ENCODE data around the gene ASCL4.
A peak's percentile ranks its signal among the peaks of the same experiment; 100 is the strongest.

ASCL4 gene

GRCh38 chr12:107762874-107763273 lies 11.6 kb upstream of the ASCL4 start:
- no peak for TF ChIP-seq ZFX (IDR thresholded peaks at IDR 0.05)
- TF ChIP-seq, protein P1, sequence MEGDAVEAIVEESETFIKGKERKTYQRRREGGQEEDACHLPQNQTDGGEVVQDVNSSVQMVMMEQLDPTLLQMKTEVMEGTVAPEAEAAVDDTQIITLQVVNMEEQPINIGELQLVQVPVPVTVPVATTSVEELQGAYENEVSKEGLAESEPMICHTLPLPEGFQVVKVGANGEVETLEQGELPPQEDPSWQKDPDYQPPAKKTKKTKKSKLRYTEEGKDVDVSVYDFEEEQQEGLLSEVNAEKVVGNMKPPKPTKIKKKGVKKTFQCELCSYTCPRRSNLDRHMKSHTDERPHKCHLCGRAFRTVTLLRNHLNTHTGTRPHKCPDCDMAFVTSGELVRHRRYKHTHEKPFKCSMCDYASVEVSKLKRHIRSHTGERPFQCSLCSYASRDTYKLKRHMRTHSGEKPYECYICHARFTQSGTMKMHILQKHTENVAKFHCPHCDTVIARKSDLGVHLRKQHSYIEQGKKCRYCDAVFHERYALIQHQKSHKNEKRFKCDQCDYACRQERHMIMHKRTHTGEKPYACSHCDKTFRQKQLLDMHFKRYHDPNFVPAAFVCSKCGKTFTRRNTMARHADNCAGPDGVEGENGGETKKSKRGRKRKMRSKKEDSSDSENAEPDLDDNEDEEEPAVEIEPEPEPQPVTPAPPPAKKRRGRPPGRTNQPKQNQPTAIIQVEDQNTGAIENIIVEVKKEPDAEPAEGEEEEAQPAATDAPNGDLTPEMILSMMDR (conservative IDR thresholded peaks at IDR 0.05) = no peak
- no peak overlapping the region for H3K27ac ChIP-seq

DNA sequence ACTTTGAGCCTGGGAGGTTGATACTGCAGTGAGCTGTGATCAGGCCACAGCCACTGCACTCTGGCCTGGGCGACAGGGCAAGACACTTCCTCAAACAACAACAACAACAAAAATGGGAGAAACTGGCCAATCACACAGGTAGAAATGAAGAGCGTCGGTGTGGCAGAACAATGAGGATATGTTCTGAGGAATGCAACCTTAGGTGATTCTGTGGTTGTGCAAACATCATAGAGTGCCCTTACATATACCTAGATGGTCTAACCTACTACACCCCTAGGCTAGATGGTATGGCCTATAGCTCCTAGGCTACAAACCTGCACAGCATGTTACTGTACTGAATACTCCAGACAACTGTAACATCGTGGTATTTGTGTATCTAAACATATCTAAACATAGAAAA lies 9.9 kb upstream of the ASCL4 start:
- TF ChIP-seq, protein P1 (conservative IDR thresholded peaks at IDR 0.05) = no peak
- no peak for TF ChIP-seq ZFX (IDR thresholded peaks at IDR 0.05)
- H3K27ac ChIP-seq = peak overlapping the region; percentile 73

GRCh38 chr12:107765316-107765715 lies 9.2 kb upstream of the ASCL4 start:
- no peak overlapping the region for H3K27ac ChIP-seq
- TF ChIP-seq, protein P1 (conservative IDR thresholded peaks at IDR 0.05) = no peak
- TF ChIP-seq ZFX (IDR thresholded peaks at IDR 0.05) = no peak

GRCh38 chr12:107767466-107767865 lies 7.0 kb upstream of the ASCL4 start:
- no peak for TF ChIP-seq ZFX (IDR thresholded peaks at IDR 0.05)
- TF ChIP-seq, protein P1 (conservative IDR thresholded peaks at IDR 0.05) = no peak

GRCh38 chr12:107775093-107775721 lies 703 bp downstream of the ASCL4 start:
- TF ChIP-seq, protein P1 (conservative IDR thresholded peaks at IDR 0.05) = no peak
- no peak for TF ChIP-seq ZFX (IDR thresholded peaks at IDR 0.05)
- no peak overlapping the region for H3K27ac ChIP-seq

More at GRCh38 chr12:107767466-107767865, 7.0 kb upstream of the ASCL4 start:
- H3K27ac ChIP-seq = no peak overlapping the region

DNA sequence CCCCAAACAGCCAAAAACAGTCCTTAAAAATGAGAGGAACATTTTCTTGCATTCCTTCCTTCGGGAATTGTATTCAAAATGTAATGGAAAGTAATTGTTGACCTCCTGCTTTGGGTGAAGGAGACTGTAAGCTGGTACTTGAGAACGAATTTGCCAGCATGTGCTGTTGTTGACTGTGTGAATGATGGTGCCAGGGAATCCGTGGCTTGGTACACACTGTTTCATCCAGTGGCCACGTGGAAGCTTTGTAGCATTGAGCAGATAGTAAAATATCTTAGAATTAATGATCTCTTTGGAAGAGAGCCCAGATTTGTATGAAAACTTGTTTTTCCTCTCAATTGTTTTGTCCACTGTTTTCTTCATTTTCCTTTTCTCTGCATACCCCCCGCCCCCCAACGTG lies 1.7 kb downstream of the ASCL4 start:
- no peak overlapping the region for H3K27ac ChIP-seq

DNA sequence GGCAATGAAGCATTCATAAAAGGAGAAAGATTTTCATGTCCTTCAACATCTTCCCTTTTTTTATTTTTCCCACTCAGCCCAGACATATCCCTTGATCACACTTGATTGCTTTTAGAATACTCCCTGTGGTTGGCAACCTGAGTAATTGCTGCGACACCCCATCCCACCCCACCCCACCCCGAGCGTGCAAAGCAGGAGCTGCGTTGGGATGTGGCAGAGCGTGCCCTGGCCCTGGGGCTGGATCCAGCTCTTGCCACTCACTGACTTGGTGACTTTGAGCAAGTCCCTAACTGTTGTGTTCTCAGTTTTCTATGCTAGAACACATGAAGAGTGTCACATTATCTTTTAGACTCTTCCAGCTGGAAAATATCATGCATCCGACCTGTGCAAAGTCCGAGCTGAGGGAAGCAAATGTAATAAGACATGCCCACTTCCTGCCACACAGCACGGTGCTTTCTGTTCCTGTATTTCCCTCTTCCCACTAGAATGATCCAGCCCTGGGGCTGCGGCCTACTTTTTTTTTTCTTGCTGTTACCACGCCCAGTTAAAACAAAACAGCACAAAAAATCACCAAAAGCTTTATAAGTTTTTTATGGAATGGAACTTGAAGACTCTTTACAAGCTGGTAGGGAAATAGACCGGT lies 4.0 kb downstream of the ASCL4 start:
- no peak for TF ChIP-seq ZFX (IDR thresholded peaks at IDR 0.05)
- TF ChIP-seq, protein P1 (conservative IDR thresholded peaks at IDR 0.05) = no peak
- no peak overlapping the region for H3K27ac ChIP-seq

More for the DNA sequence above, 1.7 kb downstream of the ASCL4 start:
- TF ChIP-seq, protein P1 (conservative IDR thresholded peaks at IDR 0.05) = no peak
- TF ChIP-seq ZFX (IDR thresholded peaks at IDR 0.05) = no peak

All from C4-2B (cell line).